Effector memory CD4-positive, alpha-beta T cell (primary cell): Measurements from ENCODE around the gene GFOD1.

Experiments
- DNase-seq, 3 donors: peaks; one replicate each; pipeline ENCODE4 v3.0.0-alpha.2; 2020
- H3K27ac ChIP-seq: 2 replicates; pipeline ENCODE4 v1.7.0; 2013; ENCODE audit warnings: mild to moderate bottlenecking, low read length, moderate library complexity; ENCODE audit not compliant: insufficient read depth, poor library complexity, severe bottlenecking
- H3K27me3 ChIP-seq: replicated peaks from 2 replicates; pipeline ENCODE4 v1.7.0; 2013; ENCODE audit warnings: mild to moderate bottlenecking, low read length; ENCODE audit not compliant: insufficient read depth, control insufficient read depth, poor library complexity, severe bottlenecking
- H3K36me3 ChIP-seq: 2 replicates; pipeline ENCODE4 v1.7.0; 2013; ENCODE audit warnings: mild to moderate bottlenecking, low read length, moderate library complexity; ENCODE audit not compliant: control insufficient read depth, insufficient read depth
- H3K4me1 ChIP-seq: 2 replicates; pipeline ENCODE4 v1.7.0; 2013; ENCODE audit warnings: low read length, mild to moderate bottlenecking; ENCODE audit not compliant: control insufficient read depth, insufficient read depth, poor library complexity, severe bottlenecking
- H3K4me3 ChIP-seq: 2 replicates; pipeline ENCODE4 v1.7.0; 2013; ENCODE audit warnings: low read length, low read depth, mild to moderate bottlenecking; ENCODE audit not compliant: insufficient read depth, poor library complexity, severe bottlenecking
- H3K9me3 ChIP-seq: 2 replicates; pipeline ENCODE4 v1.7.0; 2013; ENCODE audit warnings: mild to moderate bottlenecking, low read length, moderate library complexity; ENCODE audit not compliant: control insufficient read depth

GFOD1 gene

DNA sequence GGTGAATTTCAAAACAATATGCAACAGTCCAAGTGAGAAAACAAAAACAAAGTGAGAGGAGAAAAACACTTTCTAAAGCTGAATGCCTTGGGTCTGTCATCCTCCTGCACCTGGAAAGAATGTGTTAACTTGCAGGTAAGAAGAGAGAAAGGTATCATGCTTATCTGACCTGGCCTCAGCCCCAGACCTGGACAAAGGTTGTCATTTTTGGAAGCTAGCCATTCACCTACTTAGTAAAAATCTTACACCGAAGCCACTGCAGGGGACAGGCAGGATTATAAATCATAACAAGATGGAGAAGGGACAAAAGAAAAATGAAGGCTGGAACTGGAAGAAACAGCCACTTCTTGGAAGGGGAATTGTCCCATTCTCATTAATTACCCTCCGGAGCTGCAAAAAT is 69.4 kb downstream of the GFOD1 start:
- Histone ChIP-seq H3K36me3 (no peaks in the 10 kb centered on the region), H3K27ac (no peak overlapping the region), H3K27me3 (no peaks in the 10 kb centered on the region), H3K9me3 (no peaks in the 10 kb centered on the region), H3K4me1 (no peaks in the 10 kb centered on the region), H3K4me3 (no peak overlapping the region)
- DNase-seq: no peak

DNA sequence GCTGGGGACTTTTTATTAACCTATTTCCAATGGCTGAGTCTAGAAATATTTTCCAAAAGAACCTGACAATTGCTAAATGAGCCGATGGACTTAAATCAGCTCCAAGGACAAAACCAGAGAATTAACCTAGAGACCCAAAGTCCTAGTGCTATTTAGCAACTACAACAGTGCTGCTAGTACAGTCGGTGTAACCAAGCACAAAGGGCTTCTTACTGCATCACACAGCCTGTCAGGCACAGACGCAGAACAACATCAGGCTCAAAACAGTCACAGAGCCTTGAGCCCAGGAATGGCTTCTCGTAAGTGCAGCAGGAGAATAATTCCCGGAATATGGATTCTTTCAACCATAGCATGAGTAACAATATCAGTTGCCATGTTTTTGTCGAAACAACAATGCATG is 70.0 kb downstream of the GFOD1 start:
- Histone ChIP-seq H3K4me1 (no peaks in the 10 kb centered on the region), H3K27me3 (no peaks in the 10 kb centered on the region), H3K27ac (no peak overlapping the region), H3K4me3 (no peak overlapping the region), H3K36me3 (no peaks in the 10 kb centered on the region), H3K9me3 (no peaks in the 10 kb centered on the region)
- DNase-seq: no peak

DNA sequence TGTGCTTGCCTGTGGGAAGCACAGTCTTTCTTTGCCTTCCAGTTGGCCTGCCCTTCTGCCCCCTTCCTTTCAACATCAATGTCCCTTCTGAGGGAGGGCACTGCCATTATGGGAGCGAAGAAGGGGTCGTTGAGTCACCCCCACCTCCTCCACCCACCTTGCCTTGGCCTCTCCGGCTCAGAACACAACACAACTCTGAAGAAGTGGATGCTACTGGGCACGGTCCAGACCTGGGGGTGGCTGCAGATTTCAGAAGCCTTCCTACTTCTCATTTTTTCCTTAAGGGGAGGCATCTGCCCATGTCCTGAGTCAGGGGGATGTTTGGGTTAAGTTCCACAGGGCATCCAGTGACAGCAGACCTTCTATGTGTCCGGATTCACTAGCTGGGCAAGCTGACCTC is 72.1 kb downstream of the GFOD1 start:
- Histone ChIP-seq H3K9me3 (no peaks in the 10 kb centered on the region), H3K27ac (no peak overlapping the region), H3K4me3 (no peak overlapping the region), H3K27me3 (no peaks in the 10 kb centered on the region), H3K36me3 (no peaks in the 10 kb centered on the region), H3K4me1 (no peaks in the 10 kb centered on the region)
- DNase-seq: no peak

DNA sequence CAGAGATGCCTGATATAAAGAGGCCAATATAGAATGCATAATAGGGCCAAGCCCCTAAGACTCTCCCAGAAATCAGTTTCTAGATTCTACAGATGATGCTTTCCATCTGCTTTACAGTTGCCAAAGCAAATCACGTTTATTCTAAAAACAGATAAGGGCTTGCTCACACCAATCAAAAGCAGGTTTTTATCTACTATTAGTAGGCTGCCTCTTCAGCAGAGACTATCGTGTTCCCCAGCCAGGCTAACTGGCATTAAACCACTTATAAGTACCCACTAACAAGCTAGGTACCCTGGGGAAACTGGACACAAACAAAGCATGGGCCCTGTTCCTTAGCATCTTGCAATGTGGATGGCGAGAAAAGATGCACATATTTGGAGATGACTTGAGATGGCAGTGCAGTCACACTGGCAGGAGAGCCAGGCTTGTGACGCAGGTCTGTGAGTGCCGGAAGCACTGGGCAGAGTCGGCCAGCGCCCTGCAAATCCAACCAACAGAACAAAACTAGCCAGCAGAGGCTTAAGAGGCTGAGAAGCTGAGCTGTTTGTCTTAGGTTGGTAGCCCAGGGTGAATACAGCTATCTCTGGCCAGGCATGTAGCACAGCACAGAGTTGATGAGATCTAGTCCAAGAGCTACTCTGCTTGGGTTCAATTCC is 73.4 kb downstream of the GFOD1 start:
- no peaks in the 10 kb centered on the region for H3K36me3 ChIP-seq

DNA sequence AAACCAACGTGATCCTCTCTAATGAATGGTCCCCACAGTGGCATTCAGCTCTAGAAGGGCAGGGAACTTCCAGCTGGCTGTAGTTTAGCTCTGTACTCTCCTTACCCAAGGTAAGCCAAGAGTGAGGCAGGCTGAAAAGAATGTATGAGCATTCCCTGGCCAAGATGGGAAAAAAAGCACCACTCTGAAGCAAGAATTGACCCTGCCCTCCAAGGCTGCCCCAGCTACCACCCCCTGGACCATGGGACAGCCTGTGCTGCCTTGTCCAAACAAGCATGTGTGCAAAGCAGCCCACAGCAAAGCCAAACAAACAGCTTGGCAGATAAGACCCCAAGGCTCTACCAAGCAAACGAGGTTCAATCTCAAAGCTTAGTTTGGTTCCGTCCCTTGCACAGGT is 73.9 kb downstream of the GFOD1 start:
- Histone ChIP-seq H3K4me1 (no peaks in the 10 kb centered on the region), H3K36me3 (no peaks in the 10 kb centered on the region), H3K27ac (no peak overlapping the region), H3K27me3 (no peaks in the 10 kb centered on the region), H3K9me3 (no peaks in the 10 kb centered on the region), H3K4me3 (no peak overlapping the region)
- DNase-seq: no peak

More for the DNA sequence above, 73.4 kb downstream of the GFOD1 start:
- H3K9me3 ChIP-seq: no peaks in the 10 kb centered on the region
- H3K4me3 ChIP-seq: no peak overlapping the region
- no peaks in the 10 kb centered on the region for H3K4me1 ChIP-seq
- no peak overlapping the region for H3K27ac ChIP-seq
- no peaks in the 10 kb centered on the region for H3K27me3 ChIP-seq
- DNase-seq: no peak

DNA sequence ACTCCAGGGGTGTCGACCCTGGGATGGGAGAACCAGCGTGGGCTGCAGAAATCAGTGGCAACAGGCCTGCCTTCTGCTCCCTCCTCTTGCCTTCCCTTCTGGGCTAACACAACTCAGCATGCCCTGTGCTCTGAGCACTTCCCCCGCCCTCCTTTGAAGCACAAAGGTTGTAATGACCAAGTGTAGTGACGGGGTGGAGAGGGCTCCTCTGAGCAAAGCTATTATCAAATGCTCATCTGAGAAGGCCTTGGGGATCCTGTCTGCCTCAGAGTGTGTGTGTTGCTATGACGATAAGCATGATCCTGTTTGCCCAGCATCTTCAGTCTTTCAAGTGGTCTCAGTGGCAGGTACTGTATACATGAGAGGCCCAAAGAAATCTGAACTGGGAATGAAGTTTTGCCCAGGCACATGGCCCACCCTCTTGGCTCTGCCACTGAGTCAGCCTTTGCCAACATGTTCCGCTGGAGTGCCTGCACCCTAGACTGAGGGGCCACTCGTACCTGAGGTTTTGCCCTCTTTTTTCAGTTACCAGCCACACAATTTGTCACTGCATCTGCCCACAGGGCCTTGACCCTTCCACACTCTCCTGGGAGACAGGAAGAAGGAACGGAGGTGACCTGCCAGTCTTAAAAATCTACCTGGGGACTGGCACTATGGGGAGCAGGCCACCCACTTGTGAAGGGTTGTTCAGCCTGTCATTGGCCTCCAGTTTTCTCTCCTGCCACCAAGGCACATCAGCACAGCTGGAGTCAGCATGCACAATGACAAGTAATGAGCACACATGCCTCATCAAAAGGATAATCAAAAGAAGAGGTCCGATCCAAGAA is 74.5 kb downstream of the GFOD1 start:
- Histone ChIP-seq H3K36me3 (no peaks in the 10 kb centered on the region), H3K4me1 (no peaks in the 10 kb centered on the region), H3K9me3 (no peaks in the 10 kb centered on the region), H3K27me3 (no peaks in the 10 kb centered on the region), H3K27ac (no peak overlapping the region), H3K4me3 (no peak overlapping the region)
- DNase-seq: no peak

DNA sequence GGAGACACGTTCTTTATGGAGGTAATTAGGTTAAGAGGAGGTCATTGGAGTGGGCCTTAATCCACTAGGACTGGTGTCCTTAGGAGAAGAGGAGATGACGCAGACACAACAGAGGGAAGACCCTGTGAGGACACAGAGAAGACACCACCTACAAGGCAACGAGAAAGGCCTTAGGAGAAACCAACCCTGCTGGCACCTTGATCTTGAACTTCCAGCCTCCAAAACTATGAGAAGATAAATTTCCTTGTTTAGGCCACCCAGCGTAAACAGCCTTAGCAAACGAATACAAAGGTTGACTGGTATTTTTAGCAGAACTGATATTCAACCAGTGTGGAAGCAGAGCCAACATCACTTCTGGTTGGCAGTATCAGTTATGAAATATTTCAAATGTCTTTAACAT is 75.2 kb downstream of the GFOD1 start:
- Histone ChIP-seq H3K4me1 (no peaks in the 10 kb centered on the region), H3K27me3 (no peaks in the 10 kb centered on the region), H3K9me3 (no peaks in the 10 kb centered on the region), H3K27ac (no peak overlapping the region), H3K36me3 (no peaks in the 10 kb centered on the region), H3K4me3 (no peak overlapping the region)
- DNase-seq: no peak

DNA sequence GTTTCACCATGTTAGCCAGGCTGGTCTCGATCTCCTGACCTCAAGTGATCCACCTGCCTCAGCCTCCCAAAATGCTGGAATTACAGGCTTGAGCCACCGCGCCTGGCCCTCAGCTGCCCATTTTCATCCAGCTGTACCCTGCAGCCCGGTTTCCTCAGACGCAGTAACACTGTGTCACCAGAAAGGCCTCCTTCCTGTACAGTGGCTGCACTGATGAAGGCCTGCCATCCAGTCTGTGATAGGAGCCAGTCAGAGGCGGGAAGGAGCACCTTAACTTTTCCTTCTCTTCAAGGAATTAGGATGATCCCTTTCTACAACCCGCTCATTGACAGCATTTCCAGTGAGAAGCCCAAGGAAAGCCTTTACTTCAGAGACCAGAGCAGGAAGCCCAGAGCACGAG is 75.9 kb downstream of the GFOD1 start:
- H3K27me3 ChIP-seq: no peaks in the 10 kb centered on the region
- no peaks in the 10 kb centered on the region for H3K36me3 ChIP-seq
- no peak overlapping the region for H3K27ac ChIP-seq
- H3K4me3 ChIP-seq: no peak overlapping the region
- no peak for DNase-seq
- no peaks in the 10 kb centered on the region for H3K4me1 ChIP-seq
- H3K9me3 ChIP-seq: no peaks in the 10 kb centered on the region

DNA sequence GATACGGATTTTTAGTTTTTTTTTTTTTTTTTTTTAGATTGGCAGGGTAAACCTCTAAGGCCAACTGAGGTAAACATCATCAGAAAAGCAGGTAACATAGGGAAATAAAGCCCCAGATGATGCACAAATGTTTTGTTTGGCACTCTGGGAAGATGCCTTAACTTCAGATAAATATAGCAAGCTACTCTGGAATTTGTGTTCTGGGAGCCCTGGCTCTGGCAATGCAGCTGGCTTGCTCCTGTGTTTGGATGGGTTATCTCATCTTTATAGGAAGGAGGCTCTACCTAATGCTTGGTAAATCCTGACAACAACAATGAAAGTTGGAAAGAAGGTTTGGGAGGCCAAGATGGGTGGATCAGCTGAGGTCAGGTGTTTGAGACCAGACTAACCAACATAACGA is 77.4 kb downstream of the GFOD1 start:
- Histone ChIP-seq H3K4me1 (no peaks in the 10 kb centered on the region), H3K36me3 (no peaks in the 10 kb centered on the region), H3K27ac (no peak overlapping the region), H3K9me3 (no peaks in the 10 kb centered on the region), H3K27me3 (no peaks in the 10 kb centered on the region), H3K4me3 (no peak overlapping the region)
- DNase-seq: no peak
